Endothelial cell of umbilical vein (primary cell): ENCODE results near the gene KCNG2. TPM values are rescaled to one million over a fixed set of nuclear protein-coding genes. Genes with fewer than 3 reads are reported as not detected.

Experiments
- BruUV-seq: library from RNA; stranded (reverse); fragments of 400-500 nt; replicated peaks from 2 replicates; lab custom pipeline; 2021; lab: Mats Ljungman, UMichigan
- CTCF ChIA-PET: fragments of 300-600, 350-600 bp; sonication (Branson Sonifier 250); formaldehyde crosslinking; loops from one replicate; lab custom pipeline; 2021; ENCODE audit warnings: antibody characterized with exemption, inconsistent platforms; lab: Charles Lee
- POLR2A ChIA-PET: fragments of 300-600, 350-600 bp; sonication (Branson Sonifier 250); formaldehyde crosslinking; loops from one replicate; lab custom pipeline; 2021; ENCODE audit warnings: antibody characterized with exemption, inconsistent platforms; lab: Charles Lee
- DNase-seq: peaks from one replicate; pipeline ENCODE4 v3.0.0-alpha.2; 2011; ENCODE audit warnings: low read depth, low spot score
- FAIRE-seq: peaks from 2 replicates; lab custom pipeline; 2011; peaks lifted over from hg19 to GRCh38; lab: Jason Lieb, UNC
- H2AFZ ChIP-seq: 2 replicates; pipeline ENCODE4 v1.6.0; 2012; ENCODE audit warnings: low read depth, low read length, control low read depth, inconsistent platforms
- H3K27ac ChIP-seq: 2 replicates; pipeline ENCODE4 v1.5.1; 2011; ENCODE audit warnings: low read depth, mild to moderate bottlenecking, control low read depth, low read length, moderate library complexity; ENCODE audit not compliant: insufficient read depth
- H3K27me3 ChIP-seq, 2 experiments: 2 replicates each; pipeline versions ENCODE4 v1.6.0 to v1.6.1; 2011; ENCODE audit warnings: low read length in 2 of 2, mixed read lengths in 1 of 2; ENCODE audit not compliant: control insufficient read depth in 2 of 2, insufficient read depth in 2 of 2
- H3K36me3 ChIP-seq, 2 experiments: 2 replicates in 1 of 2; 3 replicates in 1 of 2; pipeline ENCODE4 v1.5.1; 2011; ENCODE audit warnings: low read length in 2 of 2, mild to moderate bottlenecking in 1 of 2, moderate library complexity in 1 of 2; ENCODE audit not compliant: control insufficient read depth in 2 of 2, insufficient read depth in 2 of 2; ENCODE audit errors: extremely low read depth in 1 of 2
- H3K4me1 ChIP-seq: 3 replicates; pipeline ENCODE4 v1.5.1; 2011; ENCODE audit warnings: mild to moderate bottlenecking, low read length; ENCODE audit not compliant: control insufficient read depth, insufficient read depth; ENCODE audit errors: extremely low read depth
- H3K4me2 ChIP-seq: 2 replicates; pipeline ENCODE4 v1.6.1; 2011; ENCODE audit warnings: low read length, control low read depth, mixed read lengths; ENCODE audit not compliant: insufficient read depth
- H3K4me3 ChIP-seq, 3 experiments: fragments of 200-600 bp in 1 of 3; sonication (generic), shearing (Covaris generic) in 1 of 3; replicated peaks in 1 of 3; 2 replicates each; pipeline ENCODE4 v1.5.1; 2011 to 2016; ENCODE audit warnings: control low read depth in 3 of 3, low read length in 3 of 3, mild to moderate bottlenecking in 2 of 3, inconsistent platforms in 1 of 3, low read depth in 1 of 3, moderate library complexity in 1 of 3; ENCODE audit not compliant: insufficient read depth in 1 of 3
- H3K79me2 ChIP-seq: 2 replicates; pipeline ENCODE4 v1.6.0; 2012; ENCODE audit warnings: low read length, inconsistent platforms; ENCODE audit not compliant: control insufficient read depth, insufficient read depth
- H3K9ac ChIP-seq: replicated peaks from 2 replicates; pipeline ENCODE3; 2011; ENCODE audit warnings: low read length, control low read depth; ENCODE audit not compliant: insufficient read depth; ENCODE audit errors: extremely low read depth
- H3K9me1 ChIP-seq: replicated peaks from 3 replicates; pipeline ENCODE4 v1.6.0; 2011; ENCODE audit warnings: mild to moderate bottlenecking, low read length; ENCODE audit not compliant: control insufficient read depth, insufficient read depth; ENCODE audit errors: extremely low read depth
- H3K9me3 ChIP-seq: replicated peaks from 2 replicates; pipeline ENCODE4 v1.5.1; 2012; ENCODE audit warnings: low read length, inconsistent platforms; ENCODE audit not compliant: control insufficient read depth, insufficient read depth
- H4K20me1 ChIP-seq: replicated peaks from 2 replicates; pipeline ENCODE3; 2011; ENCODE audit warnings: mild to moderate bottlenecking, low read length; ENCODE audit not compliant: control insufficient read depth, insufficient read depth; ENCODE audit errors: extremely low read depth
- EZH2 ChIP-seq: IDR thresholded peaks from 2 replicates; pipeline ENCODE4 v1.6.1; 2012; ENCODE audit warnings: borderline replicate concordance, low read depth, mild to moderate bottlenecking, moderate library complexity, low read length, inconsistent platforms; ENCODE audit not compliant: severe bottlenecking
- FOS ChIP-seq: IDR thresholded peaks from 2 replicates; pipeline ENCODE4 v1.6.1; 2011; ENCODE audit warnings: mild to moderate bottlenecking, low read length, moderate library complexity, borderline replicate concordance; ENCODE audit not compliant: insufficient read depth
- GATA2 ChIP-seq: IDR thresholded peaks from 2 replicates; pipeline ENCODE4 v1.7.0; 2011; ENCODE audit warnings: low read depth, mild to moderate bottlenecking, moderate library complexity, mixed read lengths, low read length; ENCODE audit not compliant: insufficient read length, insufficient read depth
- JUN ChIP-seq: IDR thresholded peaks from 2 replicates; pipeline ENCODE4 v1.6.1; 2011; ENCODE audit warnings: borderline replicate concordance, low read depth; ENCODE audit not compliant: insufficient read length, insufficient read depth
- MYC ChIP-seq: IDR thresholded peaks from one replicate; pipeline ENCODE4 v1.6.1; 2011; ENCODE audit warnings: mild to moderate bottlenecking, low read depth, low read length
- POLR2A ChIP-seq: IDR thresholded peaks from 2 replicates; pipeline ENCODE4 v1.6.1; 2012; ENCODE audit warnings: low read depth, mild to moderate bottlenecking, control low read depth, low read length
- POLR2AphosphoS5 ChIP-seq: IDR thresholded peaks from 2 replicates; pipeline ENCODE4 v1.6.1; 2012; ENCODE audit warnings: low read depth, mild to moderate bottlenecking, control low read depth, low read length, moderate library complexity; ENCODE audit not compliant: insufficient read depth
- dilution Hi-C: fragments of 300-500 bp; cut with MboI; formaldehyde crosslinking; loops from one replicate; pipeline ENCODE4 v1.15.0; 2019; ENCODE audit warnings: low sequenced_read_pairs; ENCODE audit not compliant: extremely low pct_ligation_motif_present
- intact Hi-C: fragments of 100-400 bp; cut with micrococcal nuclease; formaldehyde crosslinking; loops from one replicate; pipeline ENCODE4 v1.10.0; 2022
- polyA plus RNA-seq, 4 experiments: library from polyadenylated mRNA; depleted of rRNA in 3 of 4; stranded (reverse) in 3 of 4; unstranded in 1 of 4; fragments of >200 nt; gene quantifications; 2 replicates each; pipeline versions ENCODE4 v1.2.1 to v1.2.3, GENCODE V29; 2011 to 2012; ENCODE audit warnings: missing spikeins in 1 of 4
- total RNA-seq: library from RNA; stranded (reverse); gene quantifications from 2 replicates; pipeline ENCODE4 v1.2.3, GENCODE V29; 2021
- TF ChIP-seq, protein P1 (sequence below), 2 donors: IDR thresholded peaks; 1 replicate in 1 of 2; 2 replicates in 1 of 2; pipeline ENCODE4 v1.5.1; 2011; ENCODE audit warnings: low read length in 2 of 2, mild to moderate bottlenecking in 2 of 2, moderate library complexity in 2 of 2, control low read depth in 1 of 2, inconsistent platforms in 1 of 2, low read depth in 1 of 2; ENCODE audit not compliant: insufficient read depth in 1 of 2; ENCODE audit errors: extremely low read depth in 1 of 2
- TF ChIP-seq, protein P2 (sequence below): IDR thresholded peaks from 2 replicates; pipeline ENCODE4 v1.6.1; 2011; ENCODE audit not compliant: insufficient read depth, insufficient read length

KCNG2 gene
- total and polyA plus RNA-seq, 2 donors (not counting 3 experiments of a cell fraction or from before 2014, with no cell fraction given), result not detected

DNA sequence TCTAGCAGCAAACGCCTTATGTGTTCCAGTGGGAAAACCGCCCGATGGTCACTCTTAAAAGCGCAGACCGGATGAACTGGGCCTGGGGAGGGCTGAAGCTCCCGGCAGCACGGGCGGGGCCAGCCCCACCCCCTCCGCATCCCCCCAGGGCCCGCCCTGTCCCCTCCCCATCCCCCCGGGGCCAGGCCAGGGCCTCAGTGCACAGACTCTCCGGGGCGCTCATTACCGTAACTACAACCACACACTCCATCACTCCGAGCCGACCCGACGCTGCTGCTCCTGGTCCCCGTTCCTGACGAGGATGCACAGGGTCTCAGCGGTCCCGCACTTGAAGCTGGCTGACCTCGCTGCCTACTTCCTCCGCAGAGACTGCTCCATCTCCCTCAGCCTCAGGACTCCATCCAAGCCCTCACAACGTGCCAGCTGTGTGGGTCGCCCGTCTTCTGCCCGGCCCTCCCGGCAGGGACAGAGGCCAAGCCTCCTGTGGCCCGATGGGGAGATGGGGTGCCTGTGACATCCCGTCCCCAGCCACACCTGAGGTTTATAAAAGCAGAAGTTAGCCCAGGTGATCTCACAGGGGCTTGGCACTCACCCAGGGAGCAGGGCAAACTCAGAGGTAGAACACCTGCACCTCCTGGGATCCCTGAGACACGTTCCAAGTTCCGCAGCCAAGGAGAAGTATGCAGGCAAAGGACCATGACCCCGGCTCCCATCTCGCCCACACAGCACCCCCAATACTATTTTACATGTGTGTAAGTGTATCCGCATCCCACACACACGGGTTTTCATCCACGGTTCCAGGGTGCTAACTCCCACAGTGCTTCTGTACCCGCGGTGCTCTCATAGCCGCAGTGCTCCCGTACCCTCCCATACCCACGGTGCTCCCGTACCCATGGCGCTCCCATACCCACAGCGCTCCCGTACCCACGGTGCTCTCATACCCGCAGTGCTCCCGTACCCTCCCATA lies 117.7 kb downstream of the KCNG2 start:
- Histone ChIP-seq H3K27me3 (no peaks in the 10 kb centered on the region), H3K4me3 (no peak overlapping the region), H4K20me1 (no peaks in the 10 kb centered on the region), H2AFZ (no peak overlapping the region), H3K4me2 (no peak overlapping the region), H3K9me3 (no peaks in the 10 kb centered on the region), H3K79me2 (no peaks in the 10 kb centered on the region), H3K9me1 (no peaks in the 10 kb centered on the region), H3K4me1 (no peaks in the 10 kb centered on the region), H3K36me3 (peaks cover 0 to 7% of the 10 kb centered on the region in 2 experiments), H3K27ac (no peak overlapping the region), H3K9ac (no peak overlapping the region)
- ChIA-PET POLR2A (no interaction called here), CTCF (interaction anchor here (1.3 kb wide), 1 partner anchor 9 kb away, joined by 3 read pairs; no protein-coding TSS in a partner anchor)
- DNase-seq (no peak), FAIRE-seq (no peak)
- no TSS peak for BruUV-seq
- dilution Hi-C loops (no loop called here), intact Hi-C loops (no loop called here)
- no peak for TF ChIP-seq EZH2
- no peak for TF ChIP-seq MYC
- TF ChIP-seq, protein P1, sequence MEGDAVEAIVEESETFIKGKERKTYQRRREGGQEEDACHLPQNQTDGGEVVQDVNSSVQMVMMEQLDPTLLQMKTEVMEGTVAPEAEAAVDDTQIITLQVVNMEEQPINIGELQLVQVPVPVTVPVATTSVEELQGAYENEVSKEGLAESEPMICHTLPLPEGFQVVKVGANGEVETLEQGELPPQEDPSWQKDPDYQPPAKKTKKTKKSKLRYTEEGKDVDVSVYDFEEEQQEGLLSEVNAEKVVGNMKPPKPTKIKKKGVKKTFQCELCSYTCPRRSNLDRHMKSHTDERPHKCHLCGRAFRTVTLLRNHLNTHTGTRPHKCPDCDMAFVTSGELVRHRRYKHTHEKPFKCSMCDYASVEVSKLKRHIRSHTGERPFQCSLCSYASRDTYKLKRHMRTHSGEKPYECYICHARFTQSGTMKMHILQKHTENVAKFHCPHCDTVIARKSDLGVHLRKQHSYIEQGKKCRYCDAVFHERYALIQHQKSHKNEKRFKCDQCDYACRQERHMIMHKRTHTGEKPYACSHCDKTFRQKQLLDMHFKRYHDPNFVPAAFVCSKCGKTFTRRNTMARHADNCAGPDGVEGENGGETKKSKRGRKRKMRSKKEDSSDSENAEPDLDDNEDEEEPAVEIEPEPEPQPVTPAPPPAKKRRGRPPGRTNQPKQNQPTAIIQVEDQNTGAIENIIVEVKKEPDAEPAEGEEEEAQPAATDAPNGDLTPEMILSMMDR (IDR thresholded peaks at IDR 0.05; ENCODE audit: extremely low read depth in 1 of 2, insufficient read depth in 1 of 2, low read depth in 1 of 2, low read length in 2 of 2), result no peak
- TF ChIP-seq JUN, result no peak
- no peak for TF ChIP-seq POLR2A
- TF ChIP-seq, protein P2, sequence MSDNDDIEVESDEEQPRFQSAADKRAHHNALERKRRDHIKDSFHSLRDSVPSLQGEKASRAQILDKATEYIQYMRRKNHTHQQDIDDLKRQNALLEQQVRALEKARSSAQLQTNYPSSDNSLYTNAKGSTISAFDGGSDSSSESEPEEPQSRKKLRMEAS, result no peak
- no peak for TF ChIP-seq FOS
- no peak for TF ChIP-seq POLR2AphosphoS5
- TF ChIP-seq GATA2, result no peak
